Esophagus muscularis mucosa (tissue), 4 donors: ENCODE measurements around the gene MARVELD1. TPM values are rescaled to one million over a fixed set of nuclear protein-coding genes. Genes with fewer than 3 reads are reported as not detected.

ENCODE experiments used
- DNase-seq: peaks from one replicate; pipeline ENCODE4 v3.0.0-alpha.2; 2017; ENCODE audit errors: extremely low spot score
- H3K27ac ChIP-seq, 4 donors: fragments of 200-600 bp; sonication (generic); replicated peaks in 1 of 4; 1 replicate in 3 of 4; 2 replicates in 1 of 4; pipeline ENCODE4 v1.5.1; 2016 to 2019; ENCODE audit warnings: mild to moderate bottlenecking in 1 of 4
- H3K27me3 ChIP-seq, 4 donors: fragments of 200-600 bp; sonication (generic); one replicate each; pipeline versions ENCODE4 v1.5.1 to v1.6.0; 2016 to 2019
- H3K36me3 ChIP-seq, 4 donors: fragments of 200-600 bp; sonication (generic); one replicate each; pipeline ENCODE4 v1.5.1; 2016 to 2019
- H3K4me1 ChIP-seq, 4 donors: fragments of 200-600 bp; sonication (generic); one replicate each; pipeline ENCODE4 v1.5.1; 2016 to 2019
- H3K4me3 ChIP-seq, 4 donors: fragments of 200-600 bp; sonication (generic); 1 replicate in 2 of 4; 2 replicates in 2 of 4; pipeline ENCODE4 v1.5.1; 2016 to 2019; ENCODE audit warnings: mild to moderate bottlenecking in 4 of 4, moderate library complexity in 1 of 4
- H3K9me3 ChIP-seq, 4 donors: fragments of 200-600 bp; sonication (generic); 1 replicate in 3 of 4; 2 replicates in 1 of 4; pipeline ENCODE4 v1.5.1; 2016 to 2019
- EP300 ChIP-seq: sonication (generic); formaldehyde crosslinking; IDR thresholded peaks from one replicate; pipeline ENCODE4 v1.6.1; 2017; ENCODE audit warnings: antibody characterized with exemption
- POLR2A ChIP-seq: fragments of 450-650 bp; IDR thresholded peaks from one replicate; pipeline ENCODE4 v1.6.1; 2017; ENCODE audit warnings: antibody characterized with exemption, moderate library complexity, mild to moderate bottlenecking, low read depth
- POLR2AphosphoS5 ChIP-seq, 2 donors: sonication (generic); formaldehyde crosslinking; IDR thresholded peaks; one replicate each; pipeline ENCODE4 v1.6.1; 2017; ENCODE audit warnings: antibody characterized with exemption in 2 of 2
- WGBS: methylation state at CpG from one replicate; pipeline ENCODE4 v1.1.5; 2018; 5-methylcytosine and 5-hydroxymethylcytosine counted together
- intact Hi-C: fragments of 100-400 bp; cut with DNase I; formaldehyde crosslinking; loops from one replicate; pipeline ENCODE4 v1.15.1; 2023
- total RNA-seq, 4 donors: library from RNA; depleted of rRNA; stranded (reverse); fragments of >200 nt; gene quantifications; one replicate each; pipeline versions ENCODE4 v1.1.0 to v1.2.1, GENCODE V29; 2016
- TF ChIP-seq, protein P1 (sequence below), 3 experiments: fragments of 200-600 bp in 2 of 3; fragments of 450-650 bp in 1 of 3; sonication (generic) in 2 of 3; IDR thresholded peaks; one replicate each; pipeline ENCODE4 v1.5.1; 2017 to 2019; ENCODE audit warnings: antibody characterized with exemption in 3 of 3, mild to moderate bottlenecking in 2 of 3, moderate library complexity in 1 of 3

MARVELD1 gene
- total RNA-seq, 4 donors from 2014 or later, result 43.4 to 104 (median 73.9) TPM

DNA sequence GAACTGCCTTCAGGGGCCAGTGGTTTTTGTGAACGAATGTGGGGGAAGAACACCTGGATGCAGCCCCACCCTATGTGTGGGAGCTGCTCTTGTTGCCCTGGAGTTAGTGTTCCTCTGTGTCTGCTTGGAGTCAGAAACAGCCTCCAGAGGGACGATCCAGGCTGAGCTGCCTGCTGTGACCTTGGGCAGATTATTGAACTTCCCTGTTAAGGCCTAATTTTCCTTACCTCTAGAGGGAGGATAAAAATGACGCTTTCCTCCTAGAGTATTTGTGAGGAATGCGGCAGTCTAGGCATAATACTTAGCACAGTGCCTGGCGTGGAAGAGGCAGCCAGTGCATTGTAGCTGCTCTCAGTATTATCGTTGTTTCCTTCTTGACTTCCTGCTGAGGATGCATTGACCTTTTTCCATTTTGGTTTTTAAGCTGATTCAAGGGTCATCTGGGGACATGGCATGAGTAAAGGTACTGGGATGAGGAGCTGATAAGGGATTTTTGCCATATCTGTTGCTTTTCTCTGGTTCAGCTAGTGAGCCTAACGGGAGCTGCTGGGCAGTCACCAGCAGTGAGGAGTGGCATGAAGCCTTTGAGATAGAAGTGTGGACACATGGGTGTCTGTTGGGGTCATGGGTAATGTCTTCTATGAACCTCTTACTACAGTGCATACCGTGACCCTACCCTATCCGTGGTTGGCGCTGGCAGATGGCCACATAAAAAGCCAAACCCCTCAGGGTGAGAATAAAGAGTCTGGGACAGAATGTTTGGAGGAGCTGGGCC is 29.8 kb downstream of the MARVELD1 start:
- WGBS, result 81% methylated on average over 10 of the region's 10 CpGs
- Histone ChIP-seq H3K9me3 (no peaks in the 10 kb centered on the region), H3K36me3 (peaks cover 27 to 97% (median 70%) of the 10 kb centered on the region in 4 donors), H3K27me3 (no peaks in the 10 kb centered on the region), H3K27ac (no peak overlapping the region), H3K4me1 (peaks cover 5 to 17% (median 15%) of the 10 kb centered on the region in 4 donors), H3K4me3 (no peak overlapping the region)
- intact Hi-C loops, result no loop called here
- no peak for DNase-seq
- TF ChIP-seq, protein P1, sequence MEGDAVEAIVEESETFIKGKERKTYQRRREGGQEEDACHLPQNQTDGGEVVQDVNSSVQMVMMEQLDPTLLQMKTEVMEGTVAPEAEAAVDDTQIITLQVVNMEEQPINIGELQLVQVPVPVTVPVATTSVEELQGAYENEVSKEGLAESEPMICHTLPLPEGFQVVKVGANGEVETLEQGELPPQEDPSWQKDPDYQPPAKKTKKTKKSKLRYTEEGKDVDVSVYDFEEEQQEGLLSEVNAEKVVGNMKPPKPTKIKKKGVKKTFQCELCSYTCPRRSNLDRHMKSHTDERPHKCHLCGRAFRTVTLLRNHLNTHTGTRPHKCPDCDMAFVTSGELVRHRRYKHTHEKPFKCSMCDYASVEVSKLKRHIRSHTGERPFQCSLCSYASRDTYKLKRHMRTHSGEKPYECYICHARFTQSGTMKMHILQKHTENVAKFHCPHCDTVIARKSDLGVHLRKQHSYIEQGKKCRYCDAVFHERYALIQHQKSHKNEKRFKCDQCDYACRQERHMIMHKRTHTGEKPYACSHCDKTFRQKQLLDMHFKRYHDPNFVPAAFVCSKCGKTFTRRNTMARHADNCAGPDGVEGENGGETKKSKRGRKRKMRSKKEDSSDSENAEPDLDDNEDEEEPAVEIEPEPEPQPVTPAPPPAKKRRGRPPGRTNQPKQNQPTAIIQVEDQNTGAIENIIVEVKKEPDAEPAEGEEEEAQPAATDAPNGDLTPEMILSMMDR (IDR thresholded peaks at IDR 0.05), result no peak
- TF ChIP-seq EP300 (no peak), POLR2A (no peak), POLR2AphosphoS5 (IDR thresholded peaks at IDR 0.05) (no peak)

DNA sequence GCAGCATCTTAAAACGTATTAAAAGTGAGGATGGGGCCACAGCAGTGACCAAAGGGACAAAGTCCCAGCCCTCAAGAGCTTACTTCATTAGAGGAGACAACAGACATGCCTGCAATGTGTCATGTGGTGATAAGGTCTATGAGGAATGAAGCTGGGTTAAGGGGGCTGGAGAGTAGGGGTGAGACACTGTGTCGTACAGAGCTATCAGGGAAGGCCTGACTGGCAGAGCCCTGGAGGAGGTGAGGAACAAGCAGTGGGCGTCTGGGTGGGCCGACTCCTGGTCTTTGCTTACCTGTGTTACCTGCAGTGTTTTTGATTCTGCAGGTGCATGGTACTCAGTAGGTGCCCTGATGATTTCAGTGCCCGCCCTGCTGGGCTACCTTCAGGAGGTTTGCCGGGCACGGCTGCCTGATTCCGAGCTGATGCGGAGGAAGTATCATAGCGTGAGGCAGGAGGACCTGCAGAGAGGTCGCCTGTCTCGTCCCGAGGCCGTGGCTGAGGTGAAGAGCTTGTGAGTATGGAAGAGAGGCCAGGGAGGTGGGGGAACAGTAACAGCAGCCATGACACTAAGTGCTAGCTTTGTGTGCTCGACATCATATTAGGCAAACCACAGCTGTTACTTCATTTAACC is 31.0 kb downstream of the MARVELD1 start:
- no peaks in the 10 kb centered on the region for H3K27me3 ChIP-seq
- intact Hi-C loops, result no loop called here
- TF ChIP-seq EP300 (no peak), POLR2AphosphoS5 (IDR thresholded peaks at IDR 0.05) (no peak), POLR2A (no peak)
- TF ChIP-seq, protein P1 (IDR thresholded peaks at IDR 0.05), result no peak
- peaks cover 33 to 97% (median 75%) of the 10 kb centered on the region in 4 donors for H3K36me3 ChIP-seq
- H3K9me3 ChIP-seq, result no peaks in the 10 kb centered on the region
- no peak overlapping the region for H3K27ac ChIP-seq
- no peak overlapping the region for H3K4me3 ChIP-seq
- DNase-seq, result no peak
- H3K4me1 ChIP-seq, result peaks cover 0 to 9% (median 7%) of the 10 kb centered on the region in 4 donors
- 93% methylated on average over 15 of the region's 15 CpGs for WGBS

DNA sequence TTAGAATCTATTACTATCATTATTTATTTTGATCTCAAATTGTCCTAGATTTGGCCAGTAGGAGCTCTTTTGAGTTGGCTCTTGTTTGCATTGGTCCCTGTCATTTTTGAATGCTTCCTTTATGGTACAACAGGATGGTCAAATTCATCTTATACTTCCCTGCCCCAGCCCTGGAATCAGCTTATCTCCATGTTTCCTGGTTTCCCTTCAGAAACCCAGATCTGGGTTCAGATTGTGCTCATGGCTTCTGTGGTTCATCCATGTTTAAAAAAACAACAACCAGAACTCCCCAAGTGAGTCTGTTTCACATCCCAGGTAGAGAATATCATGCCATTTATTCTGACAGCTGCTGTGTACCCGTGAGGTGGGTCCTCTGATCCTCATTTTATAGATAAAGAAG is 34.0 kb downstream of the MARVELD1 start:
- peaks cover 0 to 9% (median 0%) of the 10 kb centered on the region in 4 donors for H3K4me1 ChIP-seq
- H3K36me3 ChIP-seq, result peaks cover 60 to 99% (median 89%) of the 10 kb centered on the region in 4 donors
- H3K9me3 ChIP-seq, result no peaks in the 10 kb centered on the region
- intact Hi-C loops, result no loop called here
- TF ChIP-seq, protein P1 (IDR thresholded peaks at IDR 0.05), result no peak
- no peak for TF ChIP-seq POLR2A
- no peak for TF ChIP-seq EP300
- no peak overlapping the region for H3K27ac ChIP-seq
- no peak overlapping the region for H3K4me3 ChIP-seq
- no peak for DNase-seq
- H3K27me3 ChIP-seq, result no peaks in the 10 kb centered on the region
- 92% methylated on average over 1 of the region's 1 CpG for WGBS

DNA sequence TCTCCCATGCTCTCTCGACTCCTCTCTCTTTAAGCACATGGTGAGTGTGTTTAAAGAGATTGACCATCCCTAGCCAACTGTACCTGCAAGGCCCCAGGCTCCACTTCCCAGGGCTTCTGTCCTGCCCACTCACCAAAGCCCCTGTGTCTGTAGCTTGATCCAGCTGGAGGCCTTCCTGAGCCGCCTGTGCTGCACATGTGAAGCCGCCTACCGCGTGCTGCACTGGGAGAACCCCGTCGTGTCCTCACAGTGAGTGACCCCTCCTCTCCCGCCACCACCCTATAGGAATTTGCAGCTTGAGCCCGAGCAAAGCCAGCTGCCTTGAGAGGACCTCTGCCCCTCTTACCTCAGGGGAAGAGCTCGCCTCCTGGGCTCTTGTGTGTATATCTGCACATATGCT is 34.6 kb downstream of the MARVELD1 start:
- 80% methylated on average over 3 of the region's 10 CpGs for WGBS
- DNase-seq, result no peak
- no peak overlapping the region for H3K4me3 ChIP-seq
- peaks cover 0 to 5% (median 0%) of the 10 kb centered on the region in 4 donors for H3K4me1 ChIP-seq
- H3K36me3 ChIP-seq, result peaks cover 66 to 99% (median 92%) of the 10 kb centered on the region in 4 donors
- intact Hi-C loops, result no loop called here
- no peak overlapping the region for H3K27ac ChIP-seq
- H3K9me3 ChIP-seq, result no peaks in the 10 kb centered on the region
- TF ChIP-seq EP300 (no peak), POLR2AphosphoS5 (IDR thresholded peaks at IDR 0.05) (no peak), POLR2A (no peak)
- TF ChIP-seq, protein P1 (IDR thresholded peaks at IDR 0.05), result no peak
- H3K27me3 ChIP-seq, result no peaks in the 10 kb centered on the region
